Endothelial cell of umbilical vein (primary cell): ENCODE data around the gene NENF. TPM values are rescaled to one million over a fixed set of nuclear protein-coding genes. Genes with fewer than 3 reads are reported as not detected.

Experiments
- BruUV-seq: library from RNA; stranded (reverse); fragments of 400-500 nt; replicated peaks from 2 replicates; lab custom pipeline; 2021; lab: Mats Ljungman, UMichigan
- CTCF ChIA-PET: fragments of 300-600, 350-600 bp; sonication (Branson Sonifier 250); formaldehyde crosslinking; loops from one replicate; lab custom pipeline; 2021; ENCODE audit warnings: antibody characterized with exemption, inconsistent platforms; lab: Charles Lee
- POLR2A ChIA-PET: fragments of 300-600, 350-600 bp; sonication (Branson Sonifier 250); formaldehyde crosslinking; loops from one replicate; lab custom pipeline; 2021; ENCODE audit warnings: antibody characterized with exemption, inconsistent platforms; lab: Charles Lee
- DNase-seq: peaks from one replicate; pipeline ENCODE4 v3.0.0-alpha.2; 2011; ENCODE audit warnings: low read depth, low spot score
- FAIRE-seq: peaks from 2 replicates; lab custom pipeline; 2011; peaks lifted over from hg19 to GRCh38; lab: Jason Lieb, UNC
- H2AFZ ChIP-seq: 2 replicates; pipeline ENCODE4 v1.6.0; 2012; ENCODE audit warnings: low read depth, low read length, control low read depth, inconsistent platforms
- H3K27ac ChIP-seq: 2 replicates; pipeline ENCODE4 v1.5.1; 2011; ENCODE audit warnings: low read depth, mild to moderate bottlenecking, control low read depth, low read length, moderate library complexity; ENCODE audit not compliant: insufficient read depth
- H3K27me3 ChIP-seq, 2 experiments: 2 replicates each; pipeline versions ENCODE4 v1.6.0 to v1.6.1; 2011; ENCODE audit warnings: low read length in 2 of 2, mixed read lengths in 1 of 2; ENCODE audit not compliant: control insufficient read depth in 2 of 2, insufficient read depth in 2 of 2
- H3K36me3 ChIP-seq, 2 experiments: 2 replicates in 1 of 2; 3 replicates in 1 of 2; pipeline ENCODE4 v1.5.1; 2011; ENCODE audit warnings: low read length in 2 of 2, mild to moderate bottlenecking in 1 of 2, moderate library complexity in 1 of 2; ENCODE audit not compliant: control insufficient read depth in 2 of 2, insufficient read depth in 2 of 2; ENCODE audit errors: extremely low read depth in 1 of 2
- H3K4me1 ChIP-seq: 3 replicates; pipeline ENCODE4 v1.5.1; 2011; ENCODE audit warnings: mild to moderate bottlenecking, low read length; ENCODE audit not compliant: control insufficient read depth, insufficient read depth; ENCODE audit errors: extremely low read depth
- H3K4me2 ChIP-seq: 2 replicates; pipeline ENCODE4 v1.6.1; 2011; ENCODE audit warnings: low read length, control low read depth, mixed read lengths; ENCODE audit not compliant: insufficient read depth
- H3K4me3 ChIP-seq, 3 experiments: fragments of 200-600 bp in 1 of 3; sonication (generic), shearing (Covaris generic) in 1 of 3; replicated peaks in 1 of 3; 2 replicates each; pipeline ENCODE4 v1.5.1; 2011 to 2016; ENCODE audit warnings: control low read depth in 3 of 3, low read length in 3 of 3, mild to moderate bottlenecking in 2 of 3, inconsistent platforms in 1 of 3, low read depth in 1 of 3, moderate library complexity in 1 of 3; ENCODE audit not compliant: insufficient read depth in 1 of 3
- H3K79me2 ChIP-seq: 2 replicates; pipeline ENCODE4 v1.6.0; 2012; ENCODE audit warnings: low read length, inconsistent platforms; ENCODE audit not compliant: control insufficient read depth, insufficient read depth
- H3K9ac ChIP-seq: replicated peaks from 2 replicates; pipeline ENCODE3; 2011; ENCODE audit warnings: low read length, control low read depth; ENCODE audit not compliant: insufficient read depth; ENCODE audit errors: extremely low read depth
- H3K9me1 ChIP-seq: replicated peaks from 3 replicates; pipeline ENCODE4 v1.6.0; 2011; ENCODE audit warnings: mild to moderate bottlenecking, low read length; ENCODE audit not compliant: control insufficient read depth, insufficient read depth; ENCODE audit errors: extremely low read depth
- H3K9me3 ChIP-seq: replicated peaks from 2 replicates; pipeline ENCODE4 v1.5.1; 2012; ENCODE audit warnings: low read length, inconsistent platforms; ENCODE audit not compliant: control insufficient read depth, insufficient read depth
- H4K20me1 ChIP-seq: replicated peaks from 2 replicates; pipeline ENCODE3; 2011; ENCODE audit warnings: mild to moderate bottlenecking, low read length; ENCODE audit not compliant: control insufficient read depth, insufficient read depth; ENCODE audit errors: extremely low read depth
- CTCF ChIP-seq, 2 donors: IDR thresholded peaks; 1 replicate in 1 of 2; 2 replicates in 1 of 2; pipeline ENCODE4 v1.5.1; 2011; ENCODE audit warnings: low read length in 2 of 2, mild to moderate bottlenecking in 2 of 2, moderate library complexity in 2 of 2, control low read depth in 1 of 2, inconsistent platforms in 1 of 2, low read depth in 1 of 2; ENCODE audit not compliant: insufficient read depth in 1 of 2; ENCODE audit errors: extremely low read depth in 1 of 2
- EZH2 ChIP-seq: IDR thresholded peaks from 2 replicates; pipeline ENCODE4 v1.6.1; 2012; ENCODE audit warnings: borderline replicate concordance, low read depth, mild to moderate bottlenecking, moderate library complexity, low read length, inconsistent platforms; ENCODE audit not compliant: severe bottlenecking
- FOS ChIP-seq: IDR thresholded peaks from 2 replicates; pipeline ENCODE4 v1.6.1; 2011; ENCODE audit warnings: mild to moderate bottlenecking, low read length, moderate library complexity, borderline replicate concordance; ENCODE audit not compliant: insufficient read depth
- MAX ChIP-seq: IDR thresholded peaks from 2 replicates; pipeline ENCODE4 v1.6.1; 2011; ENCODE audit not compliant: insufficient read depth, insufficient read length
- MYC ChIP-seq: IDR thresholded peaks from one replicate; pipeline ENCODE4 v1.6.1; 2011; ENCODE audit warnings: mild to moderate bottlenecking, low read depth, low read length
- POLR2A ChIP-seq: IDR thresholded peaks from 2 replicates; pipeline ENCODE4 v1.6.1; 2012; ENCODE audit warnings: low read depth, mild to moderate bottlenecking, control low read depth, low read length
- POLR2AphosphoS5 ChIP-seq: IDR thresholded peaks from 2 replicates; pipeline ENCODE4 v1.6.1; 2012; ENCODE audit warnings: low read depth, mild to moderate bottlenecking, control low read depth, low read length, moderate library complexity; ENCODE audit not compliant: insufficient read depth
- dilution Hi-C: fragments of 300-500 bp; cut with MboI; formaldehyde crosslinking; loops from one replicate; pipeline ENCODE4 v1.15.0; 2019; ENCODE audit warnings: low sequenced_read_pairs; ENCODE audit not compliant: extremely low pct_ligation_motif_present
- intact Hi-C: fragments of 100-400 bp; cut with micrococcal nuclease; formaldehyde crosslinking; loops from one replicate; pipeline ENCODE4 v1.10.0; 2022
- polyA plus RNA-seq, 4 experiments: library from polyadenylated mRNA; depleted of rRNA in 3 of 4; stranded (reverse) in 3 of 4; unstranded in 1 of 4; fragments of >200 nt; gene quantifications; 2 replicates each; pipeline versions ENCODE4 v1.2.1 to v1.2.3, GENCODE V29; 2011 to 2012; ENCODE audit warnings: missing spikeins in 1 of 4
- total RNA-seq: library from RNA; stranded (reverse); gene quantifications from 2 replicates; pipeline ENCODE4 v1.2.3, GENCODE V29; 2021

NENF gene
- total and polyA plus RNA-seq, 2 donors (not counting 3 experiments of a cell fraction or from before 2014, with no cell fraction given) = 19.8 to 23.0 TPM

- Histone ChIP-seq H3K79me2 (no peaks in the 10 kb centered on the region), H2AFZ (no peak overlapping the region), H3K9me1 (no peaks in the 10 kb centered on the region), H3K4me3 (no peak overlapping the region), H3K9ac (no peak overlapping the region), H3K27me3 (peaks cover 0 to 4% of the 10 kb centered on the region in 2 experiments), H3K9me3 (no peaks in the 10 kb centered on the region), H3K4me2 (no peak overlapping the region), H3K36me3 (no peaks in the 10 kb centered on the region), H4K20me1 (no peaks in the 10 kb centered on the region), H3K27ac (no peak overlapping the region), H3K4me1 (no peaks in the 10 kb centered on the region)
- no TSS peak for BruUV-seq
- FAIRE-seq (no peak), DNase-seq (no peak)
- dilution Hi-C loops (no loop called here), intact Hi-C loops (no loop called here)
- TF ChIP-seq EZH2 = no peak
- TF ChIP-seq FOS = no peak
- no peak for TF ChIP-seq MAX
- TF ChIP-seq CTCF (IDR thresholded peaks at IDR 0.05; ENCODE audit: extremely low read depth in 1 of 2, insufficient read depth in 1 of 2, low read depth in 1 of 2, low read length in 2 of 2) = no peak
- TF ChIP-seq MYC = no peak
- no peak for TF ChIP-seq POLR2A
- no peak for TF ChIP-seq POLR2AphosphoS5
- POLR2A ChIA-PET = no interaction called here
- CTCF ChIA-PET = interaction anchor here (1.4 to 2.2 kb wide), 2 partner anchors 9 to 12 kb away, joined by 9 read pairs; no protein-coding TSS in a partner anchor
Observed at GRCh38 chr1:212467843-212468482, 35.2 kb downstream of the NENF start.
